ENCODE data around the gene GABRE. TPM values are rescaled to one million over a fixed set of nuclear protein-coding genes. Genes with fewer than 3 reads are reported as not detected.

The GABRE gene
- total and polyA plus RNA-seq, 2 of the 13 experiments (the other 11 are each of a cell fraction or from before 2014, with no cell fraction given) = 12.2 to 66.2 TPM

- ChIA-PET CTCF (ENCODE audit: low intra/inter-chr PET ratio, low total read pairs) (no interaction called here), POLR2A (no interaction called here)
- Histone ChIP-seq H3K4me3 (replicated peaks in 1 of 3; ENCODE audit: insufficient read depth in 1 of 3, low read depth in 2 of 3, low read length in 3 of 3) (no peak overlapping the region), H3K27me3 (ENCODE audit: control insufficient read depth in 1 of 2, insufficient read depth in 2 of 2, low read length in 2 of 2) (0 out of 5 replicates have a peak, but pooled peaks cover 0 to 4% of the 10 kb centered on the region in 2 experiments), H3K4me2 (ENCODE audit: low read depth, low read length) (no peak overlapping the region), H2AFZ (ENCODE audit: low read length) (no peak overlapping the region), H3K27ac (ENCODE audit: extremely low read length, insufficient read depth, low read length) (no peak overlapping the region), H3K9ac (ENCODE audit: insufficient read depth, low read depth, low read length) (no peak overlapping the region), H3K36me3 (replicated peaks in 1 of 2; ENCODE audit: control insufficient read depth in 1 of 2, insufficient read depth in 2 of 2, low read length in 2 of 2) (no peaks in the 10 kb centered on the region), H3K4me1 (ENCODE audit: insufficient read depth, low read length) (no peaks in the 10 kb centered on the region), H3K9me3 (ENCODE audit: low read length) (no peaks in the 10 kb centered on the region), H3K79me2 (ENCODE audit: insufficient read depth, low read length) (no peaks in the 10 kb centered on the region), H4K20me1 (ENCODE audit: insufficient read depth, low read length) (no peaks in the 10 kb centered on the region)
- BruUV-seq (replicated peaks) = no TSS peak
- ATAC-seq = no peak
- in situ Hi-C loops (cut with HindIII; ENCODE audit: extremely low pct_ligation_motif_present, low pct_unique_long_range_greater_than_20kb) (no loop called here), intact Hi-C loops (cut with micrococcal nuclease; ENCODE audit: unreplicated experiment) (no loop called here)
- 0% methylated on average over 2 of the region's 5 CpGs for WGBS (ENCODE audit: low lambda C conversion rate)
- FAIRE-seq = no peak
- no peak for DNase-seq (ENCODE audit: low spot score)
- TF ChIP-seq SIX1 (CRISPR knock-in tag; IDR thresholded peaks at IDR 0.05; ENCODE audit: borderline replicate concordance) (no peak), HOXA7 (CRISPR knock-in tag; IDR thresholded peaks at IDR 0.05) (no peak), NONO (IDR thresholded peaks at IDR 0.05) (no peak), NONO (CRISPR knock-in tag; conservative IDR thresholded peaks at IDR 0.05) (no peak), RCOR2 (CRISPR knock-in tag; IDR thresholded peaks at IDR 0.05) (no peak), SAFB2 (CRISPR knock-in tag; IDR thresholded peaks at IDR 0.05; ENCODE audit: borderline replicate concordance, low read depth) (no peak), PBX2 (CRISPR knock-in tag; IDR thresholded peaks at IDR 0.05) (no peak), CSRNP2 (CRISPR knock-in tag; conservative IDR thresholded peaks at IDR 0.05; ENCODE audit: low read depth) (no peak), TFE3 (CRISPR knock-in tag; IDR thresholded peaks at IDR 0.05) (no peak), RORA (CRISPR knock-in tag; IDR thresholded peaks at IDR 0.05) (no peak), MTF2 (CRISPR knock-in tag; IDR thresholded peaks at IDR 0.05; ENCODE audit: borderline replicate concordance) (no peak), ZNF280B (CRISPR knock-in tag; IDR thresholded peaks at IDR 0.05; ENCODE audit: borderline replicate concordance) (no peak), SNAPC5 (CRISPR knock-in tag; IDR thresholded peaks at IDR 0.05; ENCODE audit: borderline replicate concordance) (no peak), GPBP1L1 (CRISPR knock-in tag; IDR thresholded peaks at IDR 0.05) (no peak), STAT6 (CRISPR knock-in tag; IDR thresholded peaks at IDR 0.05; ENCODE audit: borderline replicate concordance) (no peak)
Measured at GRCh38 chrX:151921866-151922265, 52.6 kb downstream of the GABRE start.

Measured in HepG2 (cell line).